HL-60 (cell line): ENCODE results near the gene SHOC2.

Experiments
- DNase-seq, 2 experiments: peaks; one replicate each; pipeline ENCODE4 v3.0.0-alpha.2; 2010 to 2020; ENCODE audit warnings: low read depth in 1 of 2, low spot score in 1 of 2
- H3K27ac ChIP-seq: fragments of 250-450 bp; sonication (Bioruptor Pico); replicated peaks from 2 replicates; pipeline ENCODE4 v1.5.1; 2020; ENCODE audit warnings: mild to moderate bottlenecking, moderate library complexity
- H3K27me3 ChIP-seq: fragments of 250-450 bp; sonication (Bioruptor Pico); 2 replicates; pipeline ENCODE4 v1.5.1; 2021; ENCODE audit warnings: mild to moderate bottlenecking, moderate library complexity; ENCODE audit not compliant: insufficient read depth, poor library complexity, severe bottlenecking
- H3K4me3 ChIP-seq: replicated peaks from 2 replicates; pipeline ENCODE4 v1.5.1; 2011; ENCODE audit warnings: mild to moderate bottlenecking, control low read depth, low read length; ENCODE audit not compliant: insufficient read depth
- CTCF ChIP-seq: IDR thresholded peaks from one replicate; pipeline ENCODE4 v1.5.1; 2011; ENCODE audit warnings: low read length, control low read depth, inconsistent platforms; ENCODE audit not compliant: insufficient read depth
- GABPA ChIP-seq: IDR thresholded peaks from 2 replicates; pipeline ENCODE4 v1.6.1; 2012; ENCODE audit warnings: low read depth
- POLR2AphosphoS5 ChIP-seq: IDR thresholded peaks from 2 replicates; pipeline ENCODE4 v1.6.1; 2012; ENCODE audit warnings: low read depth
- SPI1 ChIP-seq: IDR thresholded peaks from 2 replicates; pipeline ENCODE4 v1.6.1; 2012; ENCODE audit warnings: low read depth, mild to moderate bottlenecking, borderline replicate concordance
- TF ChIP-seq, protein P1 (sequence below): IDR thresholded peaks from 2 replicates; pipeline ENCODE4 v1.6.1; 2012; ENCODE audit warnings: low read depth; ENCODE audit not compliant: insufficient replicate concordance

The SHOC2 gene

GRCh38 chr10:110881905-110882304, 37.5 kb upstream of the SHOC2 start:
- Histone ChIP-seq H3K4me3 (no peak overlapping the region), H3K27ac (no peak overlapping the region), H3K27me3 (no peaks in the 10 kb centered on the region)
- TF ChIP-seq CTCF = no peak
- TF ChIP-seq, protein P1, sequence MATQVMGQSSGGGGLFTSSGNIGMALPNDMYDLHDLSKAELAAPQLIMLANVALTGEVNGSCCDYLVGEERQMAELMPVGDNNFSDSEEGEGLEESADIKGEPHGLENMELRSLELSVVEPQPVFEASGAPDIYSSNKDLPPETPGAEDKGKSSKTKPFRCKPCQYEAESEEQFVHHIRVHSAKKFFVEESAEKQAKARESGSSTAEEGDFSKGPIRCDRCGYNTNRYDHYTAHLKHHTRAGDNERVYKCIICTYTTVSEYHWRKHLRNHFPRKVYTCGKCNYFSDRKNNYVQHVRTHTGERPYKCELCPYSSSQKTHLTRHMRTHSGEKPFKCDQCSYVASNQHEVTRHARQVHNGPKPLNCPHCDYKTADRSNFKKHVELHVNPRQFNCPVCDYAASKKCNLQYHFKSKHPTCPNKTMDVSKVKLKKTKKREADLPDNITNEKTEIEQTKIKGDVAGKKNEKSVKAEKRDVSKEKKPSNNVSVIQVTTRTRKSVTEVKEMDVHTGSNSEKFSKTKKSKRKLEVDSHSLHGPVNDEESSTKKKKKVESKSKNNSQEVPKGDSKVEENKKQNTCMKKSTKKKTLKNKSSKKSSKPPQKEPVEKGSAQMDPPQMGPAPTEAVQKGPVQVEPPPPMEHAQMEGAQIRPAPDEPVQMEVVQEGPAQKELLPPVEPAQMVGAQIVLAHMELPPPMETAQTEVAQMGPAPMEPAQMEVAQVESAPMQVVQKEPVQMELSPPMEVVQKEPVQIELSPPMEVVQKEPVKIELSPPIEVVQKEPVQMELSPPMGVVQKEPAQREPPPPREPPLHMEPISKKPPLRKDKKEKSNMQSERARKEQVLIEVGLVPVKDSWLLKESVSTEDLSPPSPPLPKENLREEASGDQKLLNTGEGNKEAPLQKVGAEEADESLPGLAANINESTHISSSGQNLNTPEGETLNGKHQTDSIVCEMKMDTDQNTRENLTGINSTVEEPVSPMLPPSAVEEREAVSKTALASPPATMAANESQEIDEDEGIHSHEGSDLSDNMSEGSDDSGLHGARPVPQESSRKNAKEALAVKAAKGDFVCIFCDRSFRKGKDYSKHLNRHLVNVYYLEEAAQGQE = no peak
- TF ChIP-seq SPI1 = no peak
- TF ChIP-seq POLR2AphosphoS5 = no peak
- TF ChIP-seq GABPA = no peak
- no peak for DNase-seq

- no peak overlapping the region for H3K4me3 ChIP-seq
- TF ChIP-seq, protein P1 = no peak
- TF ChIP-seq SPI1 (no peak), POLR2AphosphoS5 (no peak), CTCF (no peak), GABPA (no peak)
- no peak for DNase-seq
- H3K27ac ChIP-seq = no peak overlapping the region
- no peaks in the 10 kb centered on the region for H3K27me3 ChIP-seq
Measured at GRCh38 chr10:110883924-110884323, 35.5 kb upstream of the SHOC2 start.

- no peak for DNase-seq
- no peaks in the 10 kb centered on the region for H3K27me3 ChIP-seq
- H3K4me3 ChIP-seq = no peak overlapping the region
- H3K27ac ChIP-seq = no peak overlapping the region
- TF ChIP-seq POLR2AphosphoS5 (no peak), GABPA (no peak), CTCF (no peak), SPI1 (no peak)
- TF ChIP-seq, protein P1 = no peak
Measured at GRCh38 chr10:110885932-110886674, 33.3 kb upstream of the SHOC2 start.
